ENCODE measurements around the gene KIAA1958.

The KIAA1958 gene

GRCh38 chr9:112558978-112559377 lies 72.4 kb downstream of the KIAA1958 start:
- Histone ChIP-seq H3K4me3 (no peak overlapping the region), H3K27me3 (ENCODE audit: low read depth) (no peaks in the 10 kb centered on the region), H3K9me3 (no peaks in the 10 kb centered on the region), H3K36me3 (replicated peaks) (no peaks in the 10 kb centered on the region), H3K4me1 (peaks cover 15% of the 10 kb centered on the region)
- in situ Hi-C loops (cut with MboI; ENCODE audit: low sequenced_read_pairs), result no loop called here
- no peak for DNase-seq (ENCODE audit: low spot score in 2 of 2)

GRCh38 chr9:112559629-112560413 lies 73.2 kb downstream of the KIAA1958 start:
- Histone ChIP-seq H3K27me3 (ENCODE audit: low read depth) (no peaks in the 10 kb centered on the region), H3K9me3 (no peaks in the 10 kb centered on the region), H3K36me3 (replicated peaks) (no peaks in the 10 kb centered on the region), H3K4me3 (no peak overlapping the region), H3K4me1 (peaks cover 15% of the 10 kb centered on the region)
- in situ Hi-C loops (cut with MboI; ENCODE audit: low sequenced_read_pairs), result no loop called here
- no peak for DNase-seq (ENCODE audit: low spot score in 2 of 2)

- Histone ChIP-seq H3K36me3 (replicated peaks) (no peaks in the 10 kb centered on the region), H3K4me1 (peaks cover 8% of the 10 kb centered on the region; the same call in 1 of the 2 replicates), H3K4me3 (no peak overlapping the region), H3K27me3 (ENCODE audit: low read depth) (no peaks in the 10 kb centered on the region), H3K9me3 (no peaks in the 10 kb centered on the region)
- in situ Hi-C loops (cut with MboI; ENCODE audit: low sequenced_read_pairs), result no loop called here
- DNase-seq (ENCODE audit: low spot score in 2 of 2), result no peak
Measured at GRCh38 chr9:112562235-112562958, 75.8 kb downstream of the KIAA1958 start.

GRCh38 chr9:112569186-112569585 lies 82.6 kb downstream of the KIAA1958 start:
- H3K4me1 ChIP-seq, result no peaks in the 10 kb centered on the region; the same call in 1 of the 2 replicates
- H3K4me3 ChIP-seq, result no peak overlapping the region
- no peaks in the 10 kb centered on the region; the same call in 1 of the 2 replicates for H3K36me3 ChIP-seq (replicated peaks)
- no peaks in the 10 kb centered on the region for H3K9me3 ChIP-seq
- DNase-seq (ENCODE audit: low spot score in 2 of 2), result no peak
- H3K27me3 ChIP-seq (ENCODE audit: low read depth), result no peaks in the 10 kb centered on the region
- in situ Hi-C loops (cut with MboI; ENCODE audit: low sequenced_read_pairs), result no loop called here

GRCh38 chr9:112570671-112571167 lies 84.1 kb downstream of the KIAA1958 start:
- Histone ChIP-seq H3K27me3 (ENCODE audit: low read depth) (no peaks in the 10 kb centered on the region), H3K4me1 (no peaks in the 10 kb centered on the region; the same call in 1 of the 2 replicates), H3K9me3 (no peaks in the 10 kb centered on the region), H3K4me3 (no peak overlapping the region), H3K36me3 (replicated peaks) (no peaks in the 10 kb centered on the region; the same call in 1 of the 2 replicates)
- DNase-seq (ENCODE audit: low spot score in 2 of 2), result no peak
- in situ Hi-C loops (cut with MboI; ENCODE audit: low sequenced_read_pairs), result no loop called here

GRCh38 chr9:112571624-112572355 lies 85.2 kb downstream of the KIAA1958 start:
- Histone ChIP-seq H3K4me3 (no peak overlapping the region), H3K27me3 (ENCODE audit: low read depth) (no peaks in the 10 kb centered on the region), H3K4me1 (no peaks in the 10 kb centered on the region; the same call in 1 of the 2 replicates), H3K36me3 (replicated peaks) (no peaks in the 10 kb centered on the region; the same call in 1 of the 2 replicates), H3K9me3 (no peaks in the 10 kb centered on the region)
- in situ Hi-C loops (cut with MboI; ENCODE audit: low sequenced_read_pairs), result no loop called here
- DNase-seq (ENCODE audit: low spot score in 2 of 2), result no peak

GRCh38 chr9:112572416-112572815 lies 85.8 kb downstream of the KIAA1958 start:
- Histone ChIP-seq H3K27me3 (ENCODE audit: low read depth) (no peaks in the 10 kb centered on the region), H3K36me3 (replicated peaks) (no peaks in the 10 kb centered on the region; the same call in 1 of the 2 replicates), H3K4me3 (no peak overlapping the region), H3K9me3 (no peaks in the 10 kb centered on the region), H3K4me1 (peaks cover 4% of the 10 kb centered on the region; the same call in 1 of the 2 replicates)
- no peak for DNase-seq (ENCODE audit: low spot score in 2 of 2)
- in situ Hi-C loops (cut with MboI; ENCODE audit: low sequenced_read_pairs), result no loop called here

- Histone ChIP-seq H3K27me3 (ENCODE audit: low read depth) (no peaks in the 10 kb centered on the region), H3K36me3 (replicated peaks) (no peaks in the 10 kb centered on the region; the same call in 1 of the 2 replicates), H3K9me3 (no peaks in the 10 kb centered on the region), H3K4me1 (peaks cover 4% of the 10 kb centered on the region), H3K4me3 (no peak overlapping the region)
- in situ Hi-C loops (cut with MboI; ENCODE audit: low sequenced_read_pairs), result no loop called here
- DNase-seq (ENCODE audit: low spot score in 2 of 2), result no peak
Measured at GRCh38 chr9:112574008-112574407, 87.4 kb downstream of the KIAA1958 start.

- no peak for DNase-seq (ENCODE audit: low spot score in 2 of 2)
- H3K4me1 ChIP-seq, result peaks cover 4% of the 10 kb centered on the region
- no peak overlapping the region for H3K4me3 ChIP-seq
- no peaks in the 10 kb centered on the region for H3K9me3 ChIP-seq
- no peaks in the 10 kb centered on the region; the same call in 1 of the 2 replicates for H3K36me3 ChIP-seq (replicated peaks)
- no peaks in the 10 kb centered on the region for H3K27me3 ChIP-seq (ENCODE audit: low read depth)
- in situ Hi-C loops (cut with MboI; ENCODE audit: low sequenced_read_pairs), result no loop called here
Measured at GRCh38 chr9:112575107-112575506, 88.5 kb downstream of the KIAA1958 start.

GRCh38 chr9:112581469-112582176 lies 95.0 kb downstream of the KIAA1958 start:
- DNase-seq (ENCODE audit: low spot score in 2 of 2), result no peak
- Histone ChIP-seq H3K4me3 (no peak overlapping the region), H3K9me3 (no peaks in the 10 kb centered on the region), H3K27me3 (ENCODE audit: low read depth) (no peaks in the 10 kb centered on the region), H3K36me3 (replicated peaks) (no peaks in the 10 kb centered on the region), H3K4me1 (peaks cover 21% of the 10 kb centered on the region)
- in situ Hi-C loops (cut with MboI; ENCODE audit: low sequenced_read_pairs), result no loop called here

GRCh38 chr9:112582371-112583262 lies 96.0 kb downstream of the KIAA1958 start:
- Histone ChIP-seq H3K27me3 (ENCODE audit: low read depth) (no peaks in the 10 kb centered on the region), H3K4me1 (peaks cover 19% of the 10 kb centered on the region), H3K9me3 (no peaks in the 10 kb centered on the region), H3K36me3 (replicated peaks) (no peaks in the 10 kb centered on the region), H3K4me3 (no peak overlapping the region)
- DNase-seq (ENCODE audit: low spot score in 2 of 2), result peak; percentile 26 to 52
- in situ Hi-C loops (cut with MboI; ENCODE audit: low sequenced_read_pairs), result no loop called here

GRCh38 chr9:112586599-112587155 lies 100.0 kb downstream of the KIAA1958 start:
- H3K36me3 ChIP-seq (replicated peaks), result no peaks in the 10 kb centered on the region
- in situ Hi-C loops (cut with MboI; ENCODE audit: low sequenced_read_pairs), result no loop called here
- no peak overlapping the region for H3K4me3 ChIP-seq
- no peaks in the 10 kb centered on the region for H3K27me3 ChIP-seq (ENCODE audit: low read depth)
- H3K4me1 ChIP-seq, result peaks cover 27% of the 10 kb centered on the region
- no peaks in the 10 kb centered on the region for H3K9me3 ChIP-seq
- no peak for DNase-seq (ENCODE audit: low spot score in 2 of 2)
